HepG2 (cell line): ENCODE results near the gene FYB1. TPM values are rescaled to one million over a fixed set of nuclear protein-coding genes. Genes with fewer than 3 reads are reported as not detected.

Experiments used
- ATF4 ChIP-seq, 2 experiments: fragments of 450-650 bp in 1 of 2; sonication (generic) in 1 of 2; formaldehyde crosslinking; IDR thresholded peaks; 2 replicates each; pipeline versions ENCODE4 v1.5.0 to v1.8.0; 2020 to 2022; ENCODE audit warnings: mild to moderate bottlenecking in 1 of 2, missing genetic modification reagents in 1 of 2
- CBX5 ChIP-seq: sonication (generic); formaldehyde crosslinking; IDR thresholded peaks from 2 replicates; pipeline ENCODE4 v1.4.0; 2020; ENCODE audit warnings: missing genetic modification reagents, borderline replicate concordance
- DZIP1 ChIP-seq: sonication (generic); formaldehyde crosslinking; IDR thresholded peaks from 2 replicates; pipeline ENCODE4 v1.5.0; 2020; ENCODE audit warnings: mild to moderate bottlenecking, missing genetic modification reagents
- FOSL2 ChIP-seq: sonication (generic); formaldehyde crosslinking; IDR thresholded peaks from 2 replicates; pipeline ENCODE4 v1.4.0; 2020; ENCODE audit warnings: missing genetic modification reagents
- HIVEP1 ChIP-seq: sonication (generic); formaldehyde crosslinking; IDR thresholded peaks from 2 replicates; pipeline ENCODE4 v1.4.0; 2020; ENCODE audit warnings: mild to moderate bottlenecking, missing genetic modification reagents
- HMGA1 ChIP-seq: sonication (generic); formaldehyde crosslinking; conservative IDR thresholded peaks from 2 replicates; pipeline ENCODE4 v1.4.0; 2020; ENCODE audit warnings: missing genetic modification reagents
- IRF2 ChIP-seq: IDR thresholded peaks from 2 replicates; pipeline ENCODE4 v1.6.1; 2018; ENCODE audit warnings: missing genetic modification reagents, missing compliant biosample characterization
- MBD4 ChIP-seq: IDR thresholded peaks from 2 replicates; pipeline ENCODE4 v1.6.1; 2012; ENCODE audit warnings: low read length, inconsistent platforms, borderline replicate concordance
- MIER3 ChIP-seq: IDR thresholded peaks from 2 replicates; pipeline ENCODE4 v1.6.1; 2016; ENCODE audit warnings: missing compliant biosample characterization, borderline replicate concordance
- MXD3 ChIP-seq: IDR thresholded peaks from 2 replicates; pipeline ENCODE4 v1.6.1; 2016; ENCODE audit warnings: mild to moderate bottlenecking, missing biosample characterization, missing genetic modification reagents
- PREB ChIP-seq: sonication (generic); formaldehyde crosslinking; IDR thresholded peaks from 2 replicates; pipeline ENCODE4 v1.4.0; 2020; ENCODE audit warnings: missing genetic modification reagents
- RARG ChIP-seq: sonication (generic); formaldehyde crosslinking; IDR thresholded peaks from 2 replicates; pipeline ENCODE4 v1.4.0; 2020; ENCODE audit warnings: low read depth, mild to moderate bottlenecking, missing genetic modification reagents
- SP4 ChIP-seq: sonication (generic); formaldehyde crosslinking; IDR thresholded peaks from 2 replicates; pipeline ENCODE4 v1.8.1; 2023; ENCODE audit warnings: mild to moderate bottlenecking, missing genetic modification reagents
- ZBTB2 ChIP-seq: sonication (generic); formaldehyde crosslinking; IDR thresholded peaks from 2 replicates; pipeline ENCODE4 v1.8.0; 2022; ENCODE audit warnings: low read depth, missing genetic modification reagents
- ZFP36L1 ChIP-seq: sonication (generic); formaldehyde crosslinking; IDR thresholded peaks from 2 replicates; pipeline ENCODE4 v1.8.0; 2022; ENCODE audit warnings: mild to moderate bottlenecking, missing genetic modification reagents, moderate library complexity
- ZKSCAN1 ChIP-seq: fragments of 150-350 bp; IDR thresholded peaks from 2 replicates; pipeline ENCODE4 v1.6.1; 2014; ENCODE audit warnings: low read length
- ZNF124 ChIP-seq: sonication (generic); formaldehyde crosslinking; IDR thresholded peaks from 2 replicates; pipeline ENCODE4 v1.4.0; 2020; ENCODE audit warnings: missing genetic modification reagents
- ZNF30 ChIP-seq: sonication (generic); formaldehyde crosslinking; IDR thresholded peaks from 2 replicates; pipeline ENCODE4 v1.5.0; 2020; ENCODE audit warnings: mild to moderate bottlenecking, missing genetic modification reagents
- ZNF550 ChIP-seq: sonication (generic); formaldehyde crosslinking; IDR thresholded peaks from 2 replicates; pipeline ENCODE4 v1.4.0; 2020; ENCODE audit warnings: mild to moderate bottlenecking, missing genetic modification reagents, borderline replicate concordance
- ZNF839 ChIP-seq: sonication (generic); formaldehyde crosslinking; IDR thresholded peaks from 2 replicates; pipeline ENCODE4 v1.4.0; 2020; ENCODE audit warnings: missing genetic modification reagents, mild to moderate bottlenecking, borderline replicate concordance
- polyA plus RNA-seq, 8 experiments: library from polyadenylated mRNA; depleted of rRNA in 3 of 8; stranded (reverse) in 7 of 8; unstranded in 1 of 8; fragments of >200 nt; fragmentation: Illumina TruSeq in 4 of 8; extraction: Trizol in 4 of 8; gene quantifications; 2 replicates each; pipeline versions ENCODE4 v1.2.1 to v1.2.3, GENCODE V29; 2011 to 2016; ENCODE audit warnings: low read depth in 4 of 8, missing spikeins in 1 of 8, mixed read lengths in 1 of 8; ENCODE audit not compliant: insufficient read depth in 1 of 8
- total RNA-seq, 5 experiments: library from RNA; depleted of rRNA; stranded (reverse); fragments of >200 nt; fragmentation: Illumina TruSeq; extraction: Trizol; gene quantifications; 2 replicates each; pipeline ENCODE4 v1.2.3, GENCODE V29; 2016; ENCODE audit warnings: low read depth in 1 of 5

FYB1 gene
- total and polyA plus RNA-seq, 2 of the 13 experiments (the other 11 are each of a cell fraction or from before 2014, with no cell fraction given), result 0.03 TPM; not detected in 1

GRCh38 chr5:39100851-39101396, 118.4 kb downstream of the FYB1 start (continued):
- TF ChIP-seq DZIP1 (no peak), ATF4 (CRISPR knock-in tag; IDR thresholded peaks at IDR 0.05) (peak in 1 of 2 experiments; percentile 82; a peak in 2 of 4 replicates), PREB (CRISPR knock-in tag) (no peak), ZKSCAN1 (no peak), MIER3 (CRISPR knock-in tag) (peak; percentile 71; the same call in 1 of the 2 replicates), ZNF550 (CRISPR knock-in tag) (no peak), RARG (no peak), ZNF124 (CRISPR knock-in tag) (no peak), ZNF30 (CRISPR knock-in tag) (no peak), ZNF839 (CRISPR knock-in tag) (no peak), HMGA1 (CRISPR knock-in tag) (no peak), FOSL2 (CRISPR knock-in tag) (peak; percentile 92), ZFP36L1 (peak; percentile 75; the same call in 1 of the 2 replicates), MXD3 (no peak), HIVEP1 (no peak), CBX5 (CRISPR knock-in tag) (0 out of 2 replicates have a peak, but pooled peaks have one; percentile 35), IRF2 (CRISPR knock-in tag) (peak; percentile 54; the same call in 1 of the 2 replicates), SP4 (CRISPR knock-in tag) (no peak), ZBTB2 (no peak), MBD4 (no peak)
